Left colon (tissue), 2 donors: ENCODE measurements around the gene RBMX2. TPM values are rescaled to one million over a fixed set of nuclear protein-coding genes. Genes with fewer than 3 reads are reported as not detected.
"Not testable (repeated sequence)": the region's sequence is repeated elsewhere in the genome, so short reads cannot be mapped to it uniquely, and the experiment has no call there.

Source experiments
- ATAC-seq: fragments of 200-7000 bp; cut with Tn5 transposase; one replicate; pipeline ENCODE4 v1.9.1; 2020; ENCODE audit warnings: mild to moderate bottlenecking, moderate library complexity
- DNase-seq, 2 donors: peaks; one replicate each; pipeline ENCODE4 v3.0.0-alpha.2; 2020
- intact Hi-C, 2 donors: fragments of 100-400 bp; cut with DNase I in 1 of 2; cut with micrococcal nuclease in 1 of 2; formaldehyde crosslinking; loops; one replicate each; pipeline versions ENCODE4 v1.11.2 to v1.14.0; 2022; cut with DNase I, micrococcal nuclease
- long read RNA-seq: library from polyadenylated mRNA; unstranded; transcript quantifications from one replicate; pipeline ENCODE4 v2.0.0, GENCODE V29; 2021
- total RNA-seq, 2 donors: library from RNA; stranded (reverse); fragmentation: NEBNext Ultra II Directional; extraction: Animal tissue kit (Norgen Biotek cat#: 25700); gene quantifications; one replicate each; pipeline ENCODE4 v1.2.1, GENCODE V29; 2021
- donor health status: DM: no; HTN: no; CAD: no.
- donor health status: DM: yes; HTN: yes; CAD: no.

The RBMX2 gene
- 10 to 100 TPM; 11.4 to 13.0 TPM for total RNA-seq
- long read RNA-seq, partial matches to known transcripts, result 4 of 4 reads
- long read RNA-seq, other reads (novel, unspliced or antisense), result 0 of 4 reads

- peak; percentile 65 to 74 for DNase-seq
- intact Hi-C loops, result no loop called here
- peak; percentile 99 for ATAC-seq
Observed at GRCh38 chrX:130401415-130402207, at the start of gene RBMX2. Gene RBMX2, plus strand, starts transcription at chrX:130401987. Its CDS starts 46 bp downstream, at chrX:130402033.

GRCh38 chrX:130352050-130352449 lies 49.7 kb upstream of the RBMX2 start:
- not testable (repeated sequence) for ATAC-seq, DNase-seq

GRCh38 chrX:130376077-130376476 lies 25.7 kb upstream of the RBMX2 start:
- no peak for ATAC-seq
- intact Hi-C loops, result no loop called here
- no peak for DNase-seq

More at GRCh38 chrX:130352050-130352449, 49.7 kb upstream of the RBMX2 start:
- intact Hi-C loops, result not testable (repeated sequence)

GRCh38 chrX:130378024-130378669 lies 23.6 kb upstream of the RBMX2 start:
- DNase-seq, result no peak
- ATAC-seq, result peak; percentile 70
- intact Hi-C loops, result no loop called here

DNA sequence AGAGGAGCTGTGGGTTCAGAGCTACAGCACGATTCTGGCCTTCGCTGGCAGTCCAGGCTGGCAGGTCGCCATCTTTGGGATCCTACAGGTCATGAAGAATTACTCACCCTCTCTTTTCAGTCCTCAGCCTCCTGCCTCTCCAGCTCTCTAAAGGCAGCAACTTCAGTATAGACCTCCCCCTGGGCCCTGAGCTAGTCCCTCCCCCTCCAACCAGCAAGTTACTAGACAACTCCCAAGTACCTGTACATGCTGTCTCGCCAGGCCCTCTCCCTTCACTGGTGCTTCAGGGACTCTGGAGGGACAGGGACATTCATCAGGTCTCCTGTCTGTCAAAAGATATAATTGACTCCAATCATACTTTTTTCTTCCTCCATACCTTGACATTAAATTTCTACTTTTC lies 16.3 kb upstream of the RBMX2 start, which contains the start of gene GPR119:
TSS of gene GPR119 (minus strand) at position 155 of the 400 bp plus-strand sequence. CDS start 227 bp downstream, outside the sequence.
- DNase-seq (no peak), ATAC-seq (no peak)
- intact Hi-C loops, result no loop called here

GRCh38 chrX:130386408-130386808 lies 15.4 kb upstream of the RBMX2 start:
- DNase-seq (no peak), ATAC-seq (no peak)
- intact Hi-C loops, result no loop called here

DNA sequence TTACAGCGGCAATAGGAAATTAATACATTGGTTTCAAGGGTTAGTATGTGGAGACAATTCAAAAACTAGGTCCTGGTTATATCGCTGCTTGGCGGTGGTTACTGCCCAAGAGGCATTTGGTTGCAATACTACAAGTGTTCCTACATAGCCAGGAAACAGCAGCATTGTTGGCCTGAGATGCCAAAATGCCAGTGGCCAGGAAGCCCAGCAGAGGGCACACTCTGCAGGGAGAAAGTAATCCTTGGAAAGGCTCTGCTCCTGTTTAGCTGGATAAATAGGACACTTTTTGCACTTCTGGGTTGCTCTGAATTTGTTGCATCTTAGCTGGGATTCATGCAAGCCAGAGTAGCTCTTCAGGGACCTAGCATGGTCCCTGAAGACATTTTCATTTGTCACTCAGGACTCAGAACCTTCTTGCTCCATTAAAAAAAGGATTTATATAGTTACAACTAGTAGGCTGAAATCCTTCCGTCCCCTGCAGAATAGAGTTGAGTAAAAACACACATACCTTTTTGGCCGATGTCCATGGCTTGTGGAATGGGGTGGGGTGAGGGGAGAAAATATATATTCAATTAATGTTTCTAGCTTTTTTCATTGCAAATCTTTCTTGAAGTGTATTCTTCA lies 8.2 kb upstream of the RBMX2 start:
- peak in 1 of 2 donors; percentile 21 for DNase-seq
- intact Hi-C loops, result loop anchor here in 1 of 2 donors (5.0 kb wide), 1 partner anchor 524 kb away; no protein-coding TSS in a partner anchor

DNA sequence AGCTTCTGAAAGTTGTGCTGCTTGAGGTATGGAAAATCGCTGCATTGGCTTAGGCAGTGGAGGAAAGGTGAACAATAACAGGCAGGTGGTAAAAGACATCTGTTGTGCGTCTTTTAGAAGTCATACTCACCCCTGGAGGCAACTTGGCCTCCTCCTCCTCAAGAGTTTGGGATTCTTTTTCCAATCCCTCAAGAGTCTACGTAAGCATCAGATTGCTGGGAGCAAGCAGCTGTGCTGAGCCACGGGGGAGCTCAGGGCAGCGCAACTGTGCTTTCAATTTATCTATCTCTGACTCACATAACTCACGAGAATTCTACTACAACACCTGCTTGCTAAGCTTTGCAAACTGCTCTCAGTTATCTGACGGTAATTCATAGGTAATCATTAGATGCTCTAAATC lies 6.4 kb upstream of the RBMX2 start:
- intact Hi-C loops, result no loop called here
- ATAC-seq, result no peak
- no peak for DNase-seq

More for the DNA sequence above, 8.2 kb upstream of the RBMX2 start:
- peak; percentile 58 for ATAC-seq

DNA sequence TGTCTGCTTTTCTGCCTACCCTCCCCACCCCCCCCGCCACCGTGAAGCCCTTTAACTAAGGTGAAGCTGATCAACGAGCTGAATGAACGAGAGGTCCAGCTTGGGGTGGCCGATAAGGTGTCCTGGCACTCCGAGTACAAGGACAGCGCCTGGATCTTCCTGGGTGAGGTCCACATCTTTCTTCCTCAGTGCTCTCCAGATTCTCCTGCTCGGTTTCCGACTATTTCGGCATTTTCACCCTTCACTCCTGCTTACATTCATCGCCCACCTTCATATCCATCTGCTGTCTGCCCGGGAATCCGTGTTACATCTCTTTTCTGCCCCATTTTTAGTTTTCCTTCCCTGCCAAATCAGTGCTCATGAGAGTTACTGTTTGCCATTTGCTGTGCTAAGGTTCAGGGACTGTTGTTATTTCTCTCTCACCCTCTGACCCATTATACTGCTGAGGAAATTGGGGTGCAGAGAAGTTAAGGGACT lies 459 bp downstream of the RBMX2 start:
- no peak for DNase-seq

GRCh38 chrX:130413415-130413814 lies 11.6 kb downstream of the RBMX2 start:
- no peak for ATAC-seq
- intact Hi-C loops, result no loop called here
- no peak for DNase-seq

More for the DNA sequence above, 459 bp downstream of the RBMX2 start:
- intact Hi-C loops, result no loop called here
- peak; percentile 32 for ATAC-seq

DNA sequence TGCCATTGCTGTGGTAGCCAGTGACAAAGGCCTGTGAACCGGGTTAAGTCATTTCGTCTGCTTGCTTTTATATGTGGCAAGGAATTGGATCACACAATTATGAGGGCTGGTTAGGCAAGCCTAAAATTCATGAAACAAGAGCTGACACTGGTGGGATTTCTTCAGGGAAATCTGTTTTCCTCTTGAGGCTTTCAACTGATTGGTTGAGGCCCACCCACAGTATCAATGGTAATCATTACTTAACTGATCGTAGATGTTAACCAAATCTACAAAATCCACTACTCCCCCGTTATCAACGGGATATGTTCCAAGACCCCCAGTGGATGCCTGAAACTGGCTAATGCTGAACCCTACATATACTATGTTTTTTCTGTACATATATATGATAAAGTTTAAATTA lies 13.0 kb downstream of the RBMX2 start:
- ATAC-seq (no peak), DNase-seq (no peak)
- intact Hi-C loops, result no loop called here

- ATAC-seq (no peak), DNase-seq (no peak)
- intact Hi-C loops, result no loop called here
Observed at GRCh38 chrX:130415201-130415600, 13.4 kb downstream of the RBMX2 start.

DNA sequence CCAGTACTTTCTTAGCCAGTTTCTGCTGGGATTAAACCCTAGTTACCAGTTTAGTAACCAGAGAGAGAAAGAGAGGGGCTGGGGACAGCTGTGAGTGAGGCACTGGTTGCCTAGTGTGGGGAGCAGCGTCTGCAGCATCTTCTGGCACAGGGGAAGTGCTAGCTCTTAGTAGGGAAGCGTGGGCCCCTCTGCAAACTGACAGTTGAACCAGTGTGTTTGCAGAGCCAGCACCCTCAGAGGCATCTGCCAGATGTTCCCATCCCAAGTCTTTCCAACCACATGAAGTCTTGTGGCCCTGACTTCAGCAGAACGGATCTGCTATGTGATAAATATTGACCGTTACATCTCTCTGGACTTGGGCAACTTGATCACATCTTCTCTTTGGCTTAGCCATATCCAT lies 15.0 kb downstream of the RBMX2 start:
- ATAC-seq (no peak), DNase-seq (no peak)
- intact Hi-C loops, result no loop called here

GRCh38 chrX:130418066-130418465 lies 16.3 kb downstream of the RBMX2 start:
- ATAC-seq (no peak), DNase-seq (no peak)
- intact Hi-C loops, result no loop called here

DNA sequence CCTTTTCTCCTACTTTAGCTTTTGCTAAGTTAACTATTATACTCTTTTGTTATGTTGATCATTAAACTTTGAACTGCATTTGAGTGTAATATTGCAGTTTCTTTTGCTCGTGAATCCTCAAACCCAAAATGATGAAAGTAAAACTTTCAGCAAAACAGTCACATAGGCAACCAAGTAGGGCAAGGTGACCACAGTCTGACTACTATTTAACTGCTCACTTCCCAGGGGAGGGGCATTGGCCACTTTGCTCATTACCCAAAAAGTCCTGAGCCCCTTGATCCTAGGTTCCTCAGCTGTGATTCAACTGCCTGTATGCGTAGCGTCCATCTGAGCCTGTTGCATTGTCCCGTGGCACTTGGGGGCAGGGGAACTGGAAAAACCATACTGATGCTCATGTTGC lies 17.0 kb downstream of the RBMX2 start:
- intact Hi-C loops, result no loop called here
- DNase-seq (no peak), ATAC-seq (no peak)

DNA sequence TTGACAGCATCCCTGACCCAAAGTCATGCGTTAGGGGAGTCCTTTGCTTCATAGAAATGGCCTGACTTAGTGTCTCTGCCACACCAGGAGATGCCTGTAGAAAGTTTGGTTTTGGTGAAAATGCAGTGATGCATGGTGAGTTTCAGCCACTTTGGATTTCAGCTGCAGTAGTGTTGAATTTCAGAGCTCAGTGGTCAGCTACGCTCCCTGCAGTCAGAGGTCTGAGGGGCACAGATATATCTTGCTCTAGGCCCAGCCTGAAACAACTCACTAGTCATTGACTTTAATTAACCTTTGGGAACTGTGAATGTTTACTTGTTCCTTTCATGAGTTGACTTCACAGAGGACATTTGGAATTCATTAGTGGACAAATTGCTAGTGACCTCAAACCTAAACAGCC lies 17.5 kb downstream of the RBMX2 start:
- intact Hi-C loops, result no loop called here
- DNase-seq, result no peak

GRCh38 chrX:130426531-130426930 lies 24.7 kb downstream of the RBMX2 start:
- DNase-seq, result no peak
- intact Hi-C loops, result no loop called here
- no peak for ATAC-seq

More for the DNA sequence above, 17.5 kb downstream of the RBMX2 start:
- ATAC-seq, result no peak

DNA sequence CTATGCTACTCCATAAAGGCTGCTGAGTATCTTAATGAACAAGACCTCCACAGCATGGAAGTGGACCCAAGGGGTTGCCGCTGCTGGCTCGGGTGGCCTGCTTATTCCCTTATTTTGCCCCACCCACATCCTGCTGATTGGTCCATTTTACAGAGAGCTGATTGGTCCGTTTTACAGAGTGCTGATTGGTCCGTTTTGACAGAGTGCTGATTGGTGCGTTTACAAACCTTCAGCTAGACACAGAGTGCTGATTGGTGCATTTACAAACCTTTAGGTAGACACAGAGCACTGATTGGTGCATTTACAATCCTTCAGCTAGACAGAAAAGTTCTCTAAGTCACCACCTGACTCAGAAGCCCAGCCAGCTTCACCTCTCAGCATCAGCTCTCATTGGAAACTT lies 27.4 kb downstream of the RBMX2 start:
- ATAC-seq, intact Hi-C loops, DNase-seq: not testable (repeated sequence)

- DNase-seq (no peak), ATAC-seq (no peak)
- intact Hi-C loops, result no loop called here
Observed at GRCh38 chrX:130435937-130436336, 34.1 kb downstream of the RBMX2 start.
